Lower leg skin (tissue), 4 donors: ENCODE measurements around the gene PDLIM5. TPM values are rescaled to one million over a fixed set of nuclear protein-coding genes. Genes with fewer than 3 reads are reported as not detected.

Experiments
- DNase-seq, 2 donors: peaks; one replicate each; pipeline ENCODE4 v3.0.0-alpha.2; 2019; ENCODE audit warnings: low spot score in 2 of 2
- H3K4me3 ChIP-seq: fragments of 200-600 bp; sonication (generic); 2 replicates; pipeline ENCODE4 v1.5.1; 2017; ENCODE audit warnings: mild to moderate bottlenecking, low read depth; ENCODE audit not compliant: poor library complexity, severe bottlenecking
- CTCF ChIP-seq, 3 donors: fragments of 450-650 bp; IDR thresholded peaks; one replicate each; pipeline ENCODE4 v1.5.1; 2016; ENCODE audit warnings: antibody characterized with exemption in 3 of 3, mild to moderate bottlenecking in 3 of 3, moderate library complexity in 2 of 3
- POLR2A ChIP-seq, 2 donors: fragments of 450-650 bp; IDR thresholded peaks; one replicate each; pipeline ENCODE4 v1.6.1; 2016 to 2017; ENCODE audit warnings: antibody characterized with exemption in 2 of 2, mild to moderate bottlenecking in 1 of 2, moderate library complexity in 1 of 2
- WGBS, 2 donors: methylation state at CpG; one replicate each; pipeline ENCODE4 v1.1.5; 2018; 5-methylcytosine and 5-hydroxymethylcytosine counted together
- intact Hi-C: fragments of 100-400 bp; cut with DNase I; formaldehyde crosslinking; loops from one replicate; pipeline ENCODE4 v1.15.0; 2023; ENCODE audit warnings: low total_unique reads
- total RNA-seq, 4 donors: library from RNA; depleted of rRNA; stranded (reverse); fragments of >200 nt; gene quantifications; one replicate each; pipeline ENCODE4 v1.1.0, GENCODE V29; 2016

The PDLIM5 gene
- total RNA-seq, 4 donors from 2014 or later: 65.8 to 81.4 (median 72.0) TPM

GRCh38 chr4:94558392-94558904 lies 106.7 kb downstream of the PDLIM5 start:
- TF ChIP-seq POLR2A (IDR thresholded peaks at IDR 0.05) (no peak), CTCF (IDR thresholded peaks at IDR 0.05) (no peak)
- intact Hi-C loops: no loop called here
- DNase-seq: no peak
- H3K4me3 ChIP-seq: no peak overlapping the region
- 39 to 44% methylated on average over 1 of the region's 1 CpG for WGBS, 2 donors

- 25 to 28% methylated on average over 3 of the region's 3 CpGs for WGBS, 2 donors
- no peak for DNase-seq
- TF ChIP-seq POLR2A (IDR thresholded peaks at IDR 0.05) (no peak), CTCF (IDR thresholded peaks at IDR 0.05) (no peak)
- intact Hi-C loops: no loop called here
- H3K4me3 ChIP-seq: no peak overlapping the region
These were observed 107.6 kb downstream of the PDLIM5 start for GRCh38 chr4:94559351-94559806.

- WGBS, 2 donors: 41 to 47% methylated on average over 5 of the region's 5 CpGs
- TF ChIP-seq POLR2A (IDR thresholded peaks at IDR 0.05): no peak
- no peak for TF ChIP-seq CTCF (IDR thresholded peaks at IDR 0.05)
- H3K4me3 ChIP-seq: no peak overlapping the region
- intact Hi-C loops: no loop called here
- no peak for DNase-seq
These were observed 109.7 kb downstream of the PDLIM5 start for GRCh38 chr4:94561249-94562024.

- H3K4me3 ChIP-seq: no peak overlapping the region
- DNase-seq: no peak
- intact Hi-C loops: no loop called here
- 71 to 84% methylated on average over 1 of the region's 1 CpG for WGBS, 2 donors
- TF ChIP-seq POLR2A (IDR thresholded peaks at IDR 0.05) (no peak), CTCF (IDR thresholded peaks at IDR 0.05) (no peak)
These were observed 110.5 kb downstream of the PDLIM5 start for GRCh38 chr4:94562285-94562684.

- no peak for DNase-seq
- TF ChIP-seq CTCF (IDR thresholded peaks at IDR 0.05) (no peak), POLR2A (IDR thresholded peaks at IDR 0.05) (no peak)
These were observed 112.5 kb downstream of the PDLIM5 start for GRCh38 chr4:94564252-94564651.

More at GRCh38 chr4:94564252-94564651, 112.5 kb downstream of the PDLIM5 start:
- H3K4me3 ChIP-seq: no peak overlapping the region
- 92 to 96% methylated on average over 2 of the region's 2 CpGs for WGBS, 2 donors
- intact Hi-C loops: no loop called here
